Breast epithelium (tissue), 3 donors: ENCODE measurements around the gene ELOVL7.

Experiments used
- CTCF ChIP-seq, 3 donors: fragments of 450-650 bp; IDR thresholded peaks; one replicate each; pipeline ENCODE4 v1.5.1; 2016 to 2017; ENCODE audit warnings: antibody characterized with exemption in 3 of 3, mild to moderate bottlenecking in 3 of 3, moderate library complexity in 3 of 3
- POLR2A ChIP-seq: fragments of 450-650 bp; IDR thresholded peaks from one replicate; pipeline ENCODE4 v1.6.1; 2016; ENCODE audit warnings: antibody characterized with exemption, mild to moderate bottlenecking, moderate library complexity
- POLR2AphosphoS5 ChIP-seq, 3 donors: sonication (generic); formaldehyde crosslinking; IDR thresholded peaks; one replicate each; pipeline ENCODE4 v1.6.1; 2017; ENCODE audit warnings: antibody characterized with exemption in 3 of 3

- TF ChIP-seq CTCF (IDR thresholded peaks at IDR 0.05) (no peak), POLR2A (no peak), POLR2AphosphoS5 (IDR thresholded peaks at IDR 0.05) (no peak)
Observed at GRCh38 chr5:60841361-60841760, 2.7 kb downstream of the ELOVL7 start.
